Ishikawa (cell line): ENCODE results near the gene OPRL1.

Experiments used
- CEBPB ChIP-seq: IDR thresholded peaks from 2 replicates; pipeline ENCODE4 v1.6.1; 2012
- CREB1 ChIP-seq: IDR thresholded peaks from 2 replicates; pipeline ENCODE4 v1.6.1; 2012; ENCODE audit warnings: low read depth
- EGR1 ChIP-seq: IDR thresholded peaks from 2 replicates; pipeline ENCODE4 v1.6.1; 2012
- EP300 ChIP-seq: IDR thresholded peaks from 2 replicates; pipeline ENCODE4 v1.6.1; 2012; ENCODE audit warnings: borderline replicate concordance
- FOXM1 ChIP-seq: IDR thresholded peaks from 2 replicates; pipeline ENCODE4 v1.6.1; 2012; ENCODE audit warnings: low read depth, borderline replicate concordance
- MAX ChIP-seq: IDR thresholded peaks from 2 replicates; pipeline ENCODE4 v1.6.1; 2012
- NFIC ChIP-seq: IDR thresholded peaks from 2 replicates; pipeline ENCODE4 v1.6.1; 2012
- RAD21 ChIP-seq: IDR thresholded peaks from 2 replicates; pipeline ENCODE4 v1.6.1; 2012; ENCODE audit warnings: low read depth
- TAF1 ChIP-seq: IDR thresholded peaks from 2 replicates; pipeline ENCODE4 v1.6.1; 2012; ENCODE audit warnings: low read depth, mild to moderate bottlenecking
- TCF12 ChIP-seq: IDR thresholded peaks from 2 replicates; pipeline ENCODE4 v1.6.1; 2012; ENCODE audit warnings: low read depth
- USF1 ChIP-seq: IDR thresholded peaks from 2 replicates; pipeline ENCODE4 v1.6.1; 2012
- YY1 ChIP-seq: IDR thresholded peaks from 2 replicates; pipeline ENCODE4 v1.6.1; 2012; ENCODE audit warnings: low read depth
- ZBTB7A ChIP-seq: IDR thresholded peaks from 2 replicates; pipeline ENCODE4 v1.6.1; 2012; ENCODE audit warnings: low read depth

Gene OPRL1

GRCh38 chr20:64149141-64149540 is 69.3 kb downstream of the OPRL1 start:
- TF ChIP-seq CEBPB = no peak
- no peak for TF ChIP-seq TCF12
- TF ChIP-seq MAX = no peak
- TF ChIP-seq CREB1 = no peak
- no peak for TF ChIP-seq NFIC
- TF ChIP-seq RAD21 = no peak
- no peak for TF ChIP-seq TAF1
- no peak for TF ChIP-seq FOXM1
- no peak for TF ChIP-seq USF1
- no peak for TF ChIP-seq YY1

GRCh38 chr20:64149809-64150560 is 70.1 kb downstream of the OPRL1 start:
- TF ChIP-seq YY1 (no peak), ZBTB7A (no peak), USF1 (no peak), TCF12 (no peak), MAX (no peak), EP300 (no peak), TAF1 (no peak), EGR1 (no peak)
